Pons (tissue), 1 donor: Measurements from ENCODE around the gene CACNA1G.

Experiments used
- DNase-seq: peaks from one replicate; pipeline ENCODE4 v3.0.0-alpha.2; 2016; ENCODE audit warnings: low spot score

Gene CACNA1G

DNA sequence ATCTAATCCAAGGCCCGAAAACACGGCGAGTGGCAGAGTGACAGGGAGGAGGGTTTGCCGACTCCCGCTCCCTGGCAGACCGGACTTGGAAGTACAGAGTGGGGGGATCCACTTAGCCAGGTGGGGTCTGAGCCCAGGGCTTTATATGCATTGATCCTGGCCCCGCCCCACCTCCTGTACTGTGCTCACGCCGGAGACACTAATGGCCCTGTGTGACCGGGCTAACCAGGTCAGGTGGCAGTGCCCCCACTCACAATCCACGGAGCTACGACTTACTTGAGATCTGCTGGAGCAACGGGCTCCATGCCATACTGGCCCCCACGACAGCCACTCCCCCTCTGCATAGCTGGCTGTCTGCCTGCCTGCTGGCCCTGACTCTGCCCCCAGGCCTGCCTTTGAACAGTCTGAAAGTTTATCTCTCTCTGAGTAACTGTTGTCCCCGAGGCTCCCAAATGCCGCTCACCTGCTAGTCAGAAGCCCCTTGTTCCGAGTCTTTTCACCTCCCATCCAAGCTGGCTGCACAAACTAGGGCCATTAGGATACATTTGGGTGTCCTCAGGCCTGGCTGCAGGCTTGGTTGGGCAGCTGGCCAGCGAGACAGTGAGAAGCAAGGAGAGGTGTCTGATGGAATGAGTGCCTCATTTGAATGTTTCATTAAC is 28.0 kb downstream of the CACNA1G start:
- no peak for DNase-seq

DNA sequence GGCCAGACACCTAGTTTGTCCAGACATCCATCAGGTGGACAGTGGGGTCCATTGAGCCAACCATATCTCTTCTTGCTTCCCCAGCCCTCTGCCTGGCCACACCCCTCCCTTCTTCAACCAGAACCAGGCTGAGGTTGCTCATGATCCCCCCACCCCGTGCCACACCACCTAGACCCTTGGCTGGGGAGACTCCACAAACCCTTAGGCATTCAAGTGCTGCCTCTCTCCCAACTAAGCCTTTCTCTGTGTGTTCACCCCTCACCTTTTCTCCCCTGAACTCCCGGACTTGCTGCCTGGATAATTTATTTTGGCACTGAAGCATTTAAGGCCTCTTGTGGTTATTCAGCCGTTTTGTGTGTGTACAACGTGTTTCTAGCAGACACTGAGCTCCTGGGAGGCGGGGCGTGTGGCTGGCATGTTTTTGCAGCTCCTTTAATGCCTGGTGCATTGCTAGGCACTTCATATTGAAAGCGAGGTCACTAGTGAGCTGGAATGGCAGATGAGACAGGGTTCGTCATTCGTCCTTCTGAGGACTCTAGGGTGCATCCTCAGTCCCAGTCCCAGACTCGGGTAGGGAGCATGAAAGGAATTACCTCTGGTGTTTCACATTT is 28.7 kb downstream of the CACNA1G start:
- no peak for DNase-seq

DNA sequence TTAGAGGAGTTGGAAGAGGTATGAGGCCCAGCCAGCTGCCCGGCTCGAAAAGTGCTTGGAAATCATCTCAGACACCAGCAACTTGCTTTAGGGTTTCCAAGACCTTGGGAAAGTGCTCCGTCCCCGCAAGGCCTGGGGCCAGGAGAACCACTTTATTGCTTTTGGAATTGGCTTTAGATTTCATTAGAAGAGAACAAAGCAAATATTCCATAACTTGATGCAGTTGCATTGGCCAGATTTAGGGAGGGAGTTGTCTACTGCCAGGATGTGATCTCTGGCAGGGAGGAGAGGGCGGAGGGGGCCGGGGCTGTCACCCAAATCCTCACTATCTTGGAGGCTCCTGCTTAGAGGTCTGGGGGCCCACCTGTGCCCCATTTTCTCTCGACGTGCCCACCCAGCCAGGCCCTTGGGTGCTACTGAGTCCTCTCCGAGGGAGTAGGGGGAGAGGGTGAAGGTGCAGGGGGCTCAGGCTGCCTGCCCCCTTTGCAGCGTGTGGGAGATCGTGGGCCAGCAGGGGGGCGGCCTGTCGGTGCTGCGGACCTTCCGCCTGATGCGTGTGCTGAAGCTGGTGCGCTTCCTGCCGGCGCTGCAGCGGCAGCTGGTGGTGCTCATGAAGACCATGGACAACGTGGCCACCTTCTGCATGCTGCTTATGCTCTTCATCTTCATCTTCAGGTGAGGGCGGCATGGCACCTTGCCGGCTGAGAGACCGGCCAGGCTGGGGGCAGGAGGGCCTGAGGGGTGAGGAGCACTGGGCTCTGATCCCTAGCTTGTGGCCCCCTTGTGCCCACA is 30.6 kb downstream of the CACNA1G start:
- no peak for DNase-seq

DNA sequence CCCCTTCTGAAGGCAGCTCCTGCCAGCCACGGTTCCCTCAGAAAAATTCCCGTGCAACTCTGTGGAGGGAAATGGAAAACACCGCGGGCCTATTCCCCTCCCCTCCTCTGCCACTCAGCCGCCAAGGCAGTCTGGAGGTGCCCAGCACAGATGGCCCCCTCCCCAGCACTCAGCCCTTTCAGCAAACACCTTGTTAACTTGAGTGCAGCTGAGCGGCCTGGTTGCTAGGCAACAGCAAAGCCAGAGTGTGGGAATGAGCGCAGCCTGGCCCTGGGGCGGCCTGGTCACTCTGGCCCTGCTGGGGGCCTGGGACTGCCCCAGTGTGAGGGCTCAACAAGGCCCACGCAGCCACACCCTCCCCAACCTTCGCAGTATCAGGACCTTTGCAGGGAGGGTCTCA is 32.8 kb downstream of the CACNA1G start:
- DNase-seq, result no peak

DNA sequence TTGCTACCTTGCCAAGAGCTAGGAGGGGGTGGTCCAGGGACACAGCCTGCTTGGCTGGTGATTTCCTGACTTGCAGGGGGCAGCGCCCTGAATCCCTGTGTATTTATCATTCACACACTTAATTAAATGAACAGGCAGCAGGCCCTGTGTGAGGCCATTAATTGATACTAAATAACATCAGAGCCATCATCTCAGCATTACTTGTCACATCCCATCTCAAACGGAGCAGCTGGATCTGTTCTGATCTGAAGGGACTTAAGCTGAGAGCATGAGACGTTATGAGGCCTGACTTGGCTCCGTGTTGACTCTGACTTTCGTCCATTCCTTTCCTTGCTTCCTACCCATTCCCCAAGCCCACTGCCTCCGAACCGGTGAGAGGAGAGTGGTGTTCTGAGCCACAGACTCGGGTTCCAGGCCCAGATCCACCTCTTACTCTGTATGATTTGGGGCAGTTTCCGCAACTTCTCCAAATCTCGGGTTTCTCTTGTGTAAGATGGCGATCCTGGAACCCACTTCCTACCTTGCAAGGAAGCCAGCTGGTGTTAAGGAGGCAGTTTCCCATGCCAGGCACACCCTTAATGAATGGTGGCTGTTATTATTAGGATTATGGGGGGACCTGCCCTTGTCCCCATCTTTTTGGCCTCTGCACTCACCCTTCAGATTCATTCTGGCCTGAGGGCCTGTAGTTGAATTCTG is 33.8 kb downstream of the CACNA1G start:
- DNase-seq, result no peak

DNA sequence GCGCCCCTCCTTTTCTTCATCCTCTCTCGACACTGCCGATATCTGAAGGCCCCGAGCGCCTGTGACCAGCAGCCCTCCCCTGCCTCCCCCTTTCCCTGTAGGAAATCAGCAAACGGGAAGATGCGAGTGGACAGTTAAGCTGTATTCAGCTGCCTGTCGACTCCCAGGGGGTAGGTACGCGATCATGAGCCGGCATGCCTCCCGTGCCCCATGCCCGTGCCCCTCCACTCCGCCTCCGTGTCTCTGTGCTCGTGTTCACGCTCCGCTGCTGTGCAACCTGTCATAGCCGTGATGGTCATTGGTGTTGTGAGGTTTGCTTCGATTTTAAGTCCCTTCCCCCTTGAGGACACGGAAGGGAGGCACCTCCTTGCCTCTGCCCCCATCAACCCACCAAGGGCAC is 34.4 kb downstream of the CACNA1G start:
- no peak for DNase-seq

DNA sequence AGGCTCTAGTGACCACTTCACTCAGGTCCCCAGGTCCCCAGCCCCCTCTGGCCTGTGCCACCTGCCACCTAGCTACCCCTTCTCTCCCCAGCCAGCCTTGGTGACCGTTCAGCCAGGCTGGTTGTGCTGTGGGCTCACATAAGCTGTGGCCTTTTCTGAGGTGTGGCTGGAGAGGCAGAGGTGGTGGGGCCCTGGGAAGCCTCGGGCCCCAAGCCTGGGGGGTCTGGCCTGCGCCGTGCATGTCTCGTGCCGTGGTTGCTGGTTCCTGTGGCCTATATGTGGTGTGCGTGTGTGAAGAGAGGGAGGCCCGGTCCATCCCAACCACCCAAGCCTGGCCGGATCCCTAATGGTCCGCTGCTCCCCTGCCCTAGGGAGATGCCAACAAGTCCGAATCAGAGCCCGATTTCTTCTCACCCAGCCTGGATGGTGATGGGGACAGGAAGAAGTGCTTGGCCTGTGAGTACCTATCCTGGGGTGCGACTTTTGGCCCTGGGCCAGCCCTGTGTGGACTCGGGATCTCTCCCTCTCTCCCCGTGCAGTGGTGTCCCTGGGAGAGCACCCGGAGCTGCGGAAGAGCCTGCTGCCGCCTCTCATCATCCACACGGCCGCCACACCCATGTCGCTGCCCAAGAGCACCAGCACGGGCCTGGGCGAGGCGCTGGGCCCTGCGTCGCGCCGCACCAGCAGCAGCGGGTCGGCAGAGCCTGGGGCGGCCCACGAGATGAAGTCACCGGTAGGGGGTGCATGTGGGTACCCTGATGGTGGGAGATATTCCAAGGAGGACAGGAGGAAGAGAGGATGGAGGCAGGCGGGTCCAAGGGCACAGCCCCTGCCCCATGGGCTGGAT is 35.9 kb downstream of the CACNA1G start:
- DNase-seq, result no peak

DNA sequence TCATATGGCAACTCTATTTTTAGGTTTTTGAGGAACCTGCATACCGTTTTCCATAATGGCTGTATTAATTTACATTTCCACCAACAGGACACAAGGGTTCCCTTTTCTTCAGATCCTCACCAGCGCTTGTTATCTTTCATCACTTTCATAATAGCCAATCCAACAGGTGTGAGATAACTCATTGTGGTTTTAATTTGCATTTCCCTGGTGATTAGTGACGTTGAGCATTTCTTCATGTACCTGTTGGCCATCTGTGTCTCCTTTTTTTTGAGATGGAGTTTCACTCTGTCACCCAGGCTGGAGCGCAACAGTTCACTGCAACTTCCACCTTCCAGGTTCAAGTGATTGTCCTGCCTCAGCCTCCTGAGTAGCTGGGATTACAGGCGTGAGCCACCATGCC is 38.0 kb downstream of the CACNA1G start:
- no peak for DNase-seq

DNA sequence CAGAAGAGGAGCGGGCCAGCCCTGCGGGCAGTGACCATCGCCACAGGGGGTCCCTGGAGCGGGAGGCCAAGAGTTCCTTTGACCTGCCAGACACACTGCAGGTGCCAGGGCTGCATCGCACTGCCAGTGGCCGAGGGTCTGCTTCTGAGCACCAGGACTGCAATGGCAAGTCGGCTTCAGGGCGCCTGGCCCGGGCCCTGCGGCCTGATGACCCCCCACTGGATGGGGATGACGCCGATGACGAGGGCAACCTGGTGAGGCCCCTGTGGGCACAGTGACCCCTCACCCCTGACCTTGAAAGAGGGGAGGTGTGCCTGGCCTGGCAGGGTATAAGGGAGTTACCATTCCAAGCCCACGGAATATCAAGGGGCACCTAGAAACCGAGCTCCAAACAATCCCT is 39.1 kb downstream of the CACNA1G start:
- DNase-seq, result no peak

DNA sequence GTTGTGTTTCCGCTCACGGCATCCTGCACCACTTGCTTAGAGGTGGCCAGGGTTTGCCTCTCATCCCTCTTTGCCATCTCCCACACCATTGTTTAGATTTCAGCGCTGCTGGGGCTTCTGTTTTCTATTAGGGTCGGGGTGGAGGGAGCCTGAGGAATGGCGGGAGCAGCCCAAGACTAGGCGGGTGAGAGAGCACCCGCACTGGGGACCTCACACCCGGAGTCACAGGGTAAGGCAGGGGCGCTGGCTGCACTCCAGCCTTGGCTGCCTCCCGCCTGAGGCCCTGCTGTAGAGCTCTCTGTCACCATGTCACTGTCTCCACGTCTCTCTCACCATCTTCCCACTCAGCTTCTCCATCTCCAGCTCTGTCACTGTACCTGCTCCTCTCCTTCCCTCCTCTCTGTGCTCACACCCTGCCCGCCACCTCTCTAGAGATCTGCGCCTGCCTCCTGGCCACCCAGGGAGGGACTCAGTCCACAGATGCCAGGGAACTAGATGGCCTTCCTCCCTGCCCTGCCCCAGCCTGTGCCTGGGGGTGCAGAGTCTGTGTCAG is 41.4 kb downstream of the CACNA1G start:
- DNase-seq, result no peak

DNA sequence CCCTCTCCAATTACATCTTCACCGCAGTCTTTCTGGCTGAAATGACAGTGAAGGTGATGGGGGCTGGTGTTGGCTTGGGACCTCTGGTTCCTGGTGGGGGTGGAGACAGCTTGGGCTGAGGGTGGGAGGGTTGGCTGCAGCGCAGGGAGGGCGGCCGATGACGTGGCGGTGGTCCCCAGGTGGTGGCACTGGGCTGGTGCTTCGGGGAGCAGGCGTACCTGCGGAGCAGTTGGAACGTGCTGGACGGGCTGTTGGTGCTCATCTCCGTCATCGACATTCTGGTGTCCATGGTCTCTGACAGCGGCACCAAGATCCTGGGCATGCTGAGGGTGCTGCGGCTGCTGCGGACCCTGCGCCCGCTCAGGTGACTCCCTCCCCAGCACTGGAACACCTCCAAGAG is 42.3 kb downstream of the CACNA1G start:
- DNase-seq, result no peak

DNA sequence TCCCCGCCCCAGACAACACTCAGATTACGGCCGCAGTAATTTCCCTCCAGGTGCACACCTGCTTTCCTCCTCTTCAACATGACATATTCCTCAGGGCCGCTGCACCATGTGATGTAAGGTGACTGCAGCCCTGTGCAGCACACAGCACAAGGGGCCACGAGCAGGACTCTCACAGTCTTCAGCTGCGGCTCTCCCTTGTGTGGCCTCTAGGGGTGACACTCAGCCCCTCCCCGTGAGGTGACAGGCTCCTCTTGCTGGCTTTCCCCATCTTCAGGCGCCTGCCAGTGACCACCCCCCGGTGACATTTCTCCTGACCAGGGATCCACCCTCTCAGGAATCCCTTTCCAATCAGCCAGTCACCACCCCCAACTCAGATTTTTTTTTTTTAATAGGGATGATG is 42.8 kb downstream of the CACNA1G start:
- no peak for DNase-seq

DNA sequence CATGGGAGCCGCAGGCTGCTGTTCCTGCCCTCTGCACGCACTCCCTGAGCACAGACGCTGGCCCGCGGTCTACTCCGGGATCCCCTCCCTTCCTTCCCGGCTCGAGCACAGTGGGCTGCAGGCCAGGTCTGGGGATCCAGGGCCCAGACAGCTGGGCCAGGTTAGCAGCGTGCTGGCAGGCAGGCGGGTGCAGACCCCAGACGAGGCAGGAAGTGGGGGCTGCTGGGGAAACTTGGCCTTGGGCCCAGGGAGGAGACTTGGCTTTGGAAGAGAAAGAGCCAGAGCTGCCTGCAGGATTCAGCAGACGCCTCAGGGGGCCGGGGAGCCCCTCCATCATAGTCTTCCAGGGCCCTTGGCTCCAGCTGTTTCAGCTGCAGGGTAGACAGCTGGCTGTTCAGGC is 44.0 kb downstream of the CACNA1G start:
- no peak for DNase-seq

DNA sequence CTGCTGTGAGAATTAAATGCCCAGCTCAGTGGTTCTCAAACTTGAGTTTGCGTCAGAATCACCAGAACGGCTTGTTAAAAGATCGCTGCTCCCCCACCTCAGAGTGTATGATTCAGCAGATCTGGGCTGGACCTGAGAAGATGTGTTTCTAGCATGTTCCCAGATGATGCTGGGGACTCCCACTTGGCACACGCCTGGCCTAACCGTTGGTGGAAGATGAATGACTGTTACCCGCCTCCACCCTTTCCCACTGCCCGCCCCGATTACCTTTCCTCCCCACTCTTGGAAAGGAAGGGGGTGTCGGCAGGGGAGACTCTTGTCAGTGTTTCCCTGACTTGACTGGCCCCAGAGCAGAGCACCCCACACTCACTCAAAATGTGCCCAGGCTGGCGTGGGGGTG is 44.9 kb downstream of the CACNA1G start:
- DNase-seq, result no peak

DNA sequence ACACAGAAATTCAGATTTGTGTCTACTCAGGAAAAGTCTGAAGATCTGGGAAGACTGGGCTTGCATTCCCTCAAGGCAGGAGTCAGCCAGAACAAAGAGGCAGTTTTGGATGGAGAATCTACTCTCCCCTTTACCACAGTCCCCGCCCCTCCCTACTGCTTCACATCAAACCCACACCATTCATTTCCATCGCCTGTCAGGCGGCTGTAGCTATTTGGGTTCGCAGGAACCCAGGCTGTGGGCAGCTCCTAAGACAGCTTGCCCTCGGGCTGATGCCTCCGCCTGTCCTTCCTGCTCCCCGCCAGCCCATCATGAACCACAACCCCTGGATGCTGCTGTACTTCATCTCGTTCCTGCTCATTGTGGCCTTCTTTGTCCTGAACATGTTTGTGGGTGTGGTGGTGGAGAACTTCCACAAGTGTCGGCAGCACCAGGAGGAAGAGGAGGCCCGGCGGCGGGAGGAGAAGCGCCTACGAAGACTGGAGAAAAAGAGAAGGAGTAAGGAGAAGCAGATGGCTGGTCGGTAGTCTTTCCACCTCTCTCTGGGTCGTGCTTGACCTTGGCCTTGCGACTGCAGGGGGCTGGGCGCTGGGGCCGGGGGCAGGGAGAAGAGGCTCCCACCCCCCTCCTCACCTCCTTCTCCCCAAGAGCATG is 47.1 kb downstream of the CACNA1G start:
- no peak for DNase-seq

DNA sequence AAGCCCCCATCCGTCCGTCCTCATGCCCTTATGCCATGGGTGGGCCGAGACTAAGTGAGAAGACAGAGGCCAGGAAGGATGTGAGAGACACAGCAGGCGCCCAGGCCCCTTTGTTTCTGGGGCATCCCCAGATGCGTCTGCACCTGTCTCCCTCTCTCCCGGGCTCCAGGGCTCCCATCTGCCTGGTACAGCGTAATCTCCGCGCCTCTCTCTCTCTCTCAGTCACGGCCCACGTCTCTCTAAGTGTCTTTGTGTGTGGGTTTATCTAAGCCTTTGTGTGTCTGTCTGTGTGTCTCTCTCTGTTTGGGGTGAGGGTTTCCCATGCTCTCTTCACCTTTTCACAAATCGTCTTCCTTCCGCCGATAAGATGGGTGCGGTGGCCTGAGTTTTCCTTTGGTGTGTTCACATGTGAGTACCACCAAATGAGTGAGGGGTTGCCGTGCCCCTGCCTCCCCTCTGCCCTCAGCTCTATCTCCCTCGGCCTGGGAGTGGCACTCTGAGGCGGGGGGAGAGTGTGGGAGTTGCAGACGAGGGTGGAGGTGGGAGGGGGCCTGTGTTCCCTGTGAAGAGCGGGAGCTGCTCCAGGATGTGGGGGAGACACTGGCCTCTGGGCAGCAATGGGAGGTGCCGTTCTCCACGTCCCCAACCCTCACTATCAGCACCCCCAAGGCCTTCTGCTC is 48.3 kb downstream of the CACNA1G start:
- DNase-seq, result no peak

DNA sequence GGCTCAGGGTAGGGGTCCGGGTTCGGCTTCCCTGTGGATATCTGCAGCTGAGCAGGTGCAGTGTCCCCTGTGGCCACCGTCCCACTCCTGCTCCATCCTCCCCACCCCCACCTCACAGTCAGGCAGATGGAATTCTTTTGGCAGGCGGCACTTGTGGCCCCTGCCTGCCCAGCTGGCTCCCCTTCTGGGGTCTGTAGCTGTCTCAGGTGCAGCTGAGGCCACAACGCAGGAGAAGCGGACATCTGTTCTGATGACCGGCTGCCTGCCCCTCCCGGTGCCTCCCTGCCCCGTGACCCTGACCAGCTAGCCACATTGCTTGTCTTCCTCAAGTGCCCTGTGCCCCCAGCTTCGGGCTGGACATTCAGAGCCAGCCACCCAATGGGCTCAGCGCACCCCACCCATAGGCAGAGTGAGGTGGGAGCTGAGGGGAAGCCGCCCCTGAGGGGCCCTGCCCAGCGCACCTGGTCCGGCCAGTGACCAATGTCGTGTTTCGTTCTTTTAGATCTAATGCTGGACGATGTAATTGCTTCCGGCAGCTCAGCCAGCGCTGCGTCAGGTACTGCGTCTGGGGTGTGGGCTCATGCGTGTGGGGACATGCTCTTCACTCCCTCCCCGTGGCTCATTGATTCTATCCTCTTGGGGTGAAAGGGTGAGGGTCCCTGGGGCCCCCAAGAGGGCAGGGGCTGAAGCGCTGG is 49.0 kb downstream of the CACNA1G start:
- no peak for DNase-seq

DNA sequence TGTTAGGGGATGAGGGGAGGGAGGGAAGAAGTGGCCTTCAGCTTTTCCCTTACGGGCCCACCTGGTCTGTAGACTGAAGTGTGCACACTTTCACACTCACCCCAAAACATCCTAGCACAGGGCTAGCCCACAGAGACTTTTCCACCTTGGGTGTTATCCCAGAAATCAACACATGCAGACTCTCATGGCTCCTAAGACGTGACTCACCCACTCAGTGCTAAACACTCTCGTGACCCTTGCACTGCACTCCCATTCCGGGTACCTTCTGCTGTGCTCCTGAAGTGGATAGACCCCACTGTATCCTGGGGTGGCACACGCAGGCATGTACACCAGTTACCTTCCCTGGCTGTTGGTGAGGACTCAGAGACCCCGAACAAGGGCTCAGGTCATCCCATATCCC is 51.1 kb downstream of the CACNA1G start:
- DNase-seq, result no peak

DNA sequence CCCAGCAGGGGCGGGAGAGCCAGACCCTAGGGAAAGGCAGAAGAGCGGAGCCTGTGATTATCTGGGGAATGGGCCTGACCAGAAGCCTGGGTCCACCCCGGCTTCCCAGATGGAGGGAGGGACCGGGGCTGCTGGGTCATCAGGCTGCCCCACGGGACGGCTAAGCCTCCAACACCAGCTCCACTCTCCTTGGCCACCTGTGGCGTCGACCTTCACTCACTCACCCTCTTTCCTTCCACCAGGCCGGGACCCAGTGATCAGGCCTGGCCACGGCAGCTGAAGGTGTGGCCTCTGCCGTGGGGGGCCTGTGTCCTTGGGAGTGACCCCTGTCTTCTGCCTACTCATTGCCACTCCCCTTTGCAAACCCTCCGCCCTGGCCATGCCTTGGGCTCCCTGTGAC is 51.8 kb downstream of the CACNA1G start:
- DNase-seq, result no peak
